ENCODE data around the gene GPR65. TPM values are rescaled to one million over a fixed set of nuclear protein-coding genes. Genes with fewer than 3 reads are reported as not detected.

The GPR65 gene
- total RNA-seq, 1 experiment from 2014 or later: not detected

- H3K23me2 ChIP-seq (ENCODE audit: insufficient read length, low read depth, low read length, poor library complexity, severe bottlenecking): peaks cover 9% of the 10 kb centered on the region
- no peak overlapping the region for H2BK12ac ChIP-seq (ENCODE audit: insufficient read length, low read depth, low read length)
- no peaks in the 10 kb centered on the region; the same call in 1 of the 2 replicates for H3K4me1 ChIP-seq (ENCODE audit: insufficient read depth, low read length)
- H3K14ac ChIP-seq (ENCODE audit: insufficient read depth, low read length): no peak overlapping the region
- no peak for DNase-seq
- no peak overlapping the region for H2BK5ac ChIP-seq (ENCODE audit: insufficient read length, low read length)
- no peaks in the 10 kb centered on the region for H3K9me3 Mint-ChIP-seq
- H3K27ac Mint-ChIP-seq: no peak overlapping the region
- H2BK120ac ChIP-seq (ENCODE audit: low read depth, low read length, poor library complexity, severe bottlenecking): no peak overlapping the region
- no peak overlapping the region for H2BK20ac ChIP-seq (ENCODE audit: low read depth, low read length, poor library complexity, severe bottlenecking)
- H3K9me3 ChIP-seq (ENCODE audit: control insufficient read depth, low read depth, low read length): no peaks in the 10 kb centered on the region
- H2AFZ ChIP-seq (ENCODE audit: low read length): no peak overlapping the region
- no peak overlapping the region for H3K23ac ChIP-seq (ENCODE audit: insufficient read length, low read depth, low read length)
- TF ChIP-seq CTCF (conservative IDR thresholded peaks at IDR 0.05): no peak
- no peak overlapping the region for H4K91ac ChIP-seq (ENCODE audit: insufficient read length, low read depth, low read length)
- no peak overlapping the region for H4K5ac ChIP-seq (ENCODE audit: insufficient read length, low read depth, low read length)
- no peak overlapping the region for H3K9ac ChIP-seq (ENCODE audit: extremely low read depth, insufficient read length, low read length)
- H3K79me2 ChIP-seq (ENCODE audit: insufficient read depth, low read length): no peaks in the 10 kb centered on the region
- H3K27ac ChIP-seq (ENCODE audit: insufficient read length, low read depth, low read length): no peak overlapping the region
- no peak overlapping the region for H3K56ac ChIP-seq (ENCODE audit: insufficient read length, low read depth, low read length)
- H3K4ac ChIP-seq (ENCODE audit: low read depth, low read length): no peak overlapping the region
- no peak overlapping the region for H3T11ph ChIP-seq (ENCODE audit: low read length)
- no peak overlapping the region for H4K8ac ChIP-seq (replicated peaks; ENCODE audit: insufficient read length, low read depth, low read length)
- no peaks in the 10 kb centered on the region; the same call in none of the 2 replicates for H3K27me3 Mint-ChIP-seq (ENCODE audit: low read depth)
- H3K36me3 Mint-ChIP-seq (ENCODE audit: insufficient read depth in 1 of 3, low read depth in 3 of 3): no peaks in the 10 kb centered on the region
- H2BK15ac ChIP-seq (ENCODE audit: low read depth, low read length): no peak overlapping the region
- no peak overlapping the region for H2AK5ac ChIP-seq (ENCODE audit: insufficient read length, low read length)
- no CpG with 5 or more reads among the region's 2 CpGs for WGBS (ENCODE audit: extremely low coverage, insufficient read length, low lambda C conversion rate)
- H3K79me1 ChIP-seq (ENCODE audit: insufficient read depth, low read depth, low read length, poor library complexity, severe bottlenecking): no peaks in the 10 kb centered on the region
- no peaks in the 10 kb centered on the region for H4K20me1 ChIP-seq (ENCODE audit: control insufficient read depth, insufficient read depth, insufficient read length)
- H3K4me3 Mint-ChIP-seq: no peak overlapping the region
- no peak overlapping the region for H3K4me2 ChIP-seq (ENCODE audit: insufficient read depth, insufficient read length, low read length)
- H3K18ac ChIP-seq (ENCODE audit: insufficient read length, low read depth, low read length): no peak overlapping the region
- H3K27me3 ChIP-seq (ENCODE audit: insufficient read depth, low read length): no peaks in the 10 kb centered on the region
- peaks cover 16 to 20% of the 10 kb centered on the region in 2 experiments for H3K4me1 Mint-ChIP-seq
Measured at GRCh38 chr14:87989956-87990299, 15.0 kb upstream of the GPR65 start.
